ENCODE measurements around the gene SLC26A1.

DNA sequence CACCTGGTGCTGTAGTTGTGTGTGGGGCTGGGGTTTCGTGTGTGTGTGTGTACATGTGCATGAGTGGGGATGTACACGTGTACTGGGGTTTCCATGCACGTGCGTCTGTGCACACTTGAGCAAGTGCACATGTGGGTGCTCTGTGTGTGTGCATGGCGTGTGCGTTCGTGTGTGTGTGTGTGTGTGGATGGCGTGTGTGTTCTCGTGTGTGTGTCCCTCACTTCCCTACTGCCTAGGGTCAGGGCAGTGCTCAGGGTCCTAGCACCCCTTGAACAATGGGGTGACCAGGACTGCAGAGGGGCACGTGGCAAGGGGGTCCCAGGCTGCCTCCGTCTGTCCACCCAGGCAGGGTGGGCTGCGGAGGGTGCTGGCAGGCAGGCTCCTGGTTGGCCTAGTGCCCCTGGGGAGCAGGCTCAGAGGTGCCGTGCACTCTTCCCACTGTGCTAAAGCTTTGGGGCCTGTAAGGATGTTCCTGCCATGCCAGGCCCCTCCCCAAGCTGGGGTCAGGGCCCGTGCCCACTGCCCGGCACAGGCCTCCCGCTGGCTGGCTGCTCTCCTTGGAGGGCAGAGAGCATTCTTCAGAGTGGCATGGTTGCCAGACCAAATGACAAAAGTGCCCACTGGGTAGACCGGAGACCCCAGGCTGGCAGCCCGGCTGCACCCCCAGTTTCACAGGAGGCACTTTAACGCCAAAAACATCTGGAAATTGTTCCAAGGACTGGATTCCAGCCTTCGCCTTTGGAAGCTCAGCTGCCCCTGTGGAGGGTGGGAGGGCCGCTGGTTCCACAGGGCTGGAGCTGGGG is 47.3 kb upstream of the SLC26A1 start:
- TF ChIP-seq, protein P1, sequence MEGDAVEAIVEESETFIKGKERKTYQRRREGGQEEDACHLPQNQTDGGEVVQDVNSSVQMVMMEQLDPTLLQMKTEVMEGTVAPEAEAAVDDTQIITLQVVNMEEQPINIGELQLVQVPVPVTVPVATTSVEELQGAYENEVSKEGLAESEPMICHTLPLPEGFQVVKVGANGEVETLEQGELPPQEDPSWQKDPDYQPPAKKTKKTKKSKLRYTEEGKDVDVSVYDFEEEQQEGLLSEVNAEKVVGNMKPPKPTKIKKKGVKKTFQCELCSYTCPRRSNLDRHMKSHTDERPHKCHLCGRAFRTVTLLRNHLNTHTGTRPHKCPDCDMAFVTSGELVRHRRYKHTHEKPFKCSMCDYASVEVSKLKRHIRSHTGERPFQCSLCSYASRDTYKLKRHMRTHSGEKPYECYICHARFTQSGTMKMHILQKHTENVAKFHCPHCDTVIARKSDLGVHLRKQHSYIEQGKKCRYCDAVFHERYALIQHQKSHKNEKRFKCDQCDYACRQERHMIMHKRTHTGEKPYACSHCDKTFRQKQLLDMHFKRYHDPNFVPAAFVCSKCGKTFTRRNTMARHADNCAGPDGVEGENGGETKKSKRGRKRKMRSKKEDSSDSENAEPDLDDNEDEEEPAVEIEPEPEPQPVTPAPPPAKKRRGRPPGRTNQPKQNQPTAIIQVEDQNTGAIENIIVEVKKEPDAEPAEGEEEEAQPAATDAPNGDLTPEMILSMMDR (IDR thresholded peaks at IDR 0.05), result no peak
- no peak for TF ChIP-seq POLR2A (IDR thresholded peaks at IDR 0.05)

Data from lower leg skin (tissue), 3 donors.